ENCODE measurements around the gene CTXN1. TPM values are rescaled to one million over a fixed set of nuclear protein-coding genes. Genes with fewer than 3 reads are reported as not detected.
A peak's percentile ranks its signal among the peaks of the same experiment; 100 is the strongest.

The CTXN1 gene
- total RNA-seq, 1 donor = 2.5 TPM

- Histone ChIP-seq H3K4me1 (ENCODE audit: insufficient read depth, low read length) (peaks cover 16% of the 10 kb centered on the region), H3K27ac (ENCODE audit: low read depth, low read length) (no peak overlapping the region), H3K4me3 (ENCODE audit: insufficient read depth, low read length) (no peak overlapping the region), H4K20me1 (ENCODE audit: insufficient read depth, low read length) (peaks cover 13% of the 10 kb centered on the region), H3K9me3 (ENCODE audit: low read depth, low read length) (no peaks in the 10 kb centered on the region), H3K79me2 (ENCODE audit: insufficient read depth, low read length) (peaks cover 21% of the 10 kb centered on the region), H3K27me3 (ENCODE audit: insufficient read depth, low read length) (no peaks in the 10 kb centered on the region), H3K4me2 (ENCODE audit: insufficient read depth, low read length) (no peak overlapping the region), H2AFZ (ENCODE audit: low read length) (no peak overlapping the region), H3K36me3 (ENCODE audit: insufficient read depth, low read length) (peaks cover 9% of the 10 kb centered on the region)
- DNase-seq (ENCODE audit: insufficient read length, low spot score, missing footprints) = peak; percentile 69
- TF ChIP-seq, protein P1, sequence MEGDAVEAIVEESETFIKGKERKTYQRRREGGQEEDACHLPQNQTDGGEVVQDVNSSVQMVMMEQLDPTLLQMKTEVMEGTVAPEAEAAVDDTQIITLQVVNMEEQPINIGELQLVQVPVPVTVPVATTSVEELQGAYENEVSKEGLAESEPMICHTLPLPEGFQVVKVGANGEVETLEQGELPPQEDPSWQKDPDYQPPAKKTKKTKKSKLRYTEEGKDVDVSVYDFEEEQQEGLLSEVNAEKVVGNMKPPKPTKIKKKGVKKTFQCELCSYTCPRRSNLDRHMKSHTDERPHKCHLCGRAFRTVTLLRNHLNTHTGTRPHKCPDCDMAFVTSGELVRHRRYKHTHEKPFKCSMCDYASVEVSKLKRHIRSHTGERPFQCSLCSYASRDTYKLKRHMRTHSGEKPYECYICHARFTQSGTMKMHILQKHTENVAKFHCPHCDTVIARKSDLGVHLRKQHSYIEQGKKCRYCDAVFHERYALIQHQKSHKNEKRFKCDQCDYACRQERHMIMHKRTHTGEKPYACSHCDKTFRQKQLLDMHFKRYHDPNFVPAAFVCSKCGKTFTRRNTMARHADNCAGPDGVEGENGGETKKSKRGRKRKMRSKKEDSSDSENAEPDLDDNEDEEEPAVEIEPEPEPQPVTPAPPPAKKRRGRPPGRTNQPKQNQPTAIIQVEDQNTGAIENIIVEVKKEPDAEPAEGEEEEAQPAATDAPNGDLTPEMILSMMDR (IDR thresholded peaks at IDR 0.05; ENCODE audit: extremely low read depth, low read depth, low read length) = no peak
These were observed 25.5 kb downstream of the CTXN1 start for GRCh38 chr19:7900401-7900870.

DNA sequence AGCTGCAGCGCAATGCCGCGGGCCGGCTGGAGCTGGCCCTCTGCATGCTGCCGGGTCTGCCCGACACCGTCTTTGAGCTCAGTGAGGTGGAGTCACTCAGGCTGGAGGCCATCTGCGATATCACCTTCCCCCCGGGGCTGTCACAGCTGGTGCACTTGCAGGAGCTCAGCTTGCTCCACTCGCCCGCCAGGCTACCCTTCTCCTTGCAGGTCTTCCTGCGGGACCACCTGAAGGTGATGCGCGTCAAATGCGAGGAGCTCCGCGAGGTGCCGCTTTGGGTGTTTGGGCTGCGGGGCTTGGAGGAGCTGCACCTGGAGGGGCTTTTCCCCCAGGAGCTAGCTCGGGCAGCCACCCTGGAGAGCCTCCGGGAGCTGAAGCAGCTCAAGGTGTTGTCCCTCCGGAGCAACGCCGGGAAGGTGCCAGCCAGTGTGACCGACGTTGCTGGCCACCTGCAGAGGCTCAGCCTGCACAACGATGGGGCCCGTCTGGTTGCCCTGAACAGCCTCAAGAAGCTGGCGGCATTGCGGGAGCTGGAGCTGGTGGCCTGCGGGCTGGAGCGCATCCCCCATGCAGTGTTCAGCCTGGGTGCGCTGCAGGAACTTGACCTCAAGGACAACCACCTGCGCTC, 26.1 kb downstream of the CTXN1 start:
- Histone ChIP-seq H3K36me3 (ENCODE audit: insufficient read depth, low read length) (peaks cover 9% of the 10 kb centered on the region), H3K27me3 (ENCODE audit: insufficient read depth, low read length) (no peaks in the 10 kb centered on the region), H2AFZ (ENCODE audit: low read length) (no peak overlapping the region), H3K9me3 (ENCODE audit: low read depth, low read length) (no peaks in the 10 kb centered on the region), H3K79me2 (ENCODE audit: insufficient read depth, low read length) (peaks cover 18% of the 10 kb centered on the region), H4K20me1 (ENCODE audit: insufficient read depth, low read length) (peaks cover 7% of the 10 kb centered on the region), H3K4me2 (ENCODE audit: insufficient read depth, low read length) (no peak overlapping the region), H3K4me1 (ENCODE audit: insufficient read depth, low read length) (peaks cover 10% of the 10 kb centered on the region), H3K4me3 (ENCODE audit: insufficient read depth, low read length) (no peak overlapping the region), H3K27ac (ENCODE audit: low read depth, low read length) (no peak overlapping the region)
- DNase-seq (ENCODE audit: insufficient read length, low spot score, missing footprints) = peak; percentile 60
- TF ChIP-seq, protein P1 (IDR thresholded peaks at IDR 0.05; ENCODE audit: extremely low read depth, low read depth, low read length) = no peak

DNA sequence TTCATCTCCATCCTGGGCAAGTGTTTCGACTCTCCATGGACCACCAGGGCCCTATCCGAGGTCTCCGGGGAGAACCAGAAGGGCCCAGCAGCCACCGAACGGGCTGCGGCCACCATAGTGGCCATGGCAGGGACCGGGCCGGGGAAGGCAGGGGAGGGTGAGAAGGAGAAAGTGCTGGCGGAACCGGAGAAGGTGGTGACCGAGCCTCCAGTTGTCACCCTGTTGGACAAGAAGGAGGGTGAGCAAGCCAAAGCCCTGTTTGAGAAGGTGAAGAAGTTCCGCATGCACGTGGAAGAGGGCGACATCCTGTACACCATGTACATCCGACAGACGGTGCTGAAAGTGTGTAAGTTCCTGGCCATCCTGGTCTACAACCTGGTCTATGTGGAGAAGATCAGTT, 27.0 kb downstream of the CTXN1 start:
- Histone ChIP-seq H3K4me2 (ENCODE audit: insufficient read depth, low read length) (no peak overlapping the region), H4K20me1 (ENCODE audit: insufficient read depth, low read length) (no peaks in the 10 kb centered on the region), H3K79me2 (ENCODE audit: insufficient read depth, low read length) (peaks cover 17% of the 10 kb centered on the region), H3K9me3 (ENCODE audit: low read depth, low read length) (no peaks in the 10 kb centered on the region), H3K27ac (ENCODE audit: low read depth, low read length) (no peak overlapping the region), H3K4me1 (ENCODE audit: insufficient read depth, low read length) (peaks cover 5% of the 10 kb centered on the region), H3K4me3 (ENCODE audit: insufficient read depth, low read length) (no peak overlapping the region), H3K27me3 (ENCODE audit: insufficient read depth, low read length) (no peaks in the 10 kb centered on the region), H2AFZ (ENCODE audit: low read length) (no peak overlapping the region), H3K36me3 (ENCODE audit: insufficient read depth, low read length) (peaks cover 9% of the 10 kb centered on the region)
- TF ChIP-seq, protein P1 (IDR thresholded peaks at IDR 0.05; ENCODE audit: extremely low read depth, low read depth, low read length) = no peak
- DNase-seq (ENCODE audit: insufficient read length, low spot score, missing footprints) = peak; percentile 39

DNA sequence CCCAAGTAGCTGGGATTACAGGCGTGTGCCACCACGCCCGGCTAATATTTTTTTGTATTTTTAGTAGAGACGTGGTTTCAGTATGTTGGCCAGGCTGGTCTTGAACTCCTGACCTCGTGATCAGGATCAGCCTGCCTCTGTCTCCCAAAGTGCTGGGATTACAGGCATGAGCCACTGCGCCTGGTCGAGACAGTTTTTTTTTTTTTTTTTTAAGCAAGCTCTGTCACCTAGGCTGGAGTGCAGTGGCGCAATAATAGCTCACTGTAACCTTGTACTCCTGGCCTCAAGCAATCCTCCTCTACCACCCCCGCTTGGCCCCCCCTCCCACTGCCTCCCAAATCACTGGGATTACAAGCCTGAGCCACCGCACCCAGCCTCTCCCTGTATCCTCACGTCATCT, 28.6 kb downstream of the CTXN1 start:
- no peak for DNase-seq (ENCODE audit: insufficient read length, low spot score, missing footprints)
- TF ChIP-seq, protein P1 (IDR thresholded peaks at IDR 0.05; ENCODE audit: extremely low read depth, low read depth, low read length) = no peak

More for the DNA sequence above, 28.6 kb downstream of the CTXN1 start:
- no peaks in the 10 kb centered on the region for H3K9me3 ChIP-seq (ENCODE audit: low read depth, low read length)
- H3K4me3 ChIP-seq (ENCODE audit: insufficient read depth, low read length) = no peak overlapping the region
- peaks cover 9% of the 10 kb centered on the region for H3K36me3 ChIP-seq (ENCODE audit: insufficient read depth, low read length)
- no peak overlapping the region for H3K27ac ChIP-seq (ENCODE audit: low read depth, low read length)
- peaks cover 14% of the 10 kb centered on the region for H3K79me2 ChIP-seq (ENCODE audit: insufficient read depth, low read length)
- no peak overlapping the region for H2AFZ ChIP-seq (ENCODE audit: low read length)
- no peaks in the 10 kb centered on the region for H3K27me3 ChIP-seq (ENCODE audit: insufficient read depth, low read length)
- H4K20me1 ChIP-seq (ENCODE audit: insufficient read depth, low read length) = no peaks in the 10 kb centered on the region
- H3K4me1 ChIP-seq (ENCODE audit: insufficient read depth, low read length) = no peaks in the 10 kb centered on the region
- no peak overlapping the region for H3K4me2 ChIP-seq (ENCODE audit: insufficient read depth, low read length)
